NCI-H748 (cell line): ENCODE results near the gene TMOD1.

ENCODE experiments used
- DNase-seq: peaks from one replicate; lab custom pipeline; 2025; ENCODE audit not compliant: unreplicated experiment; lab: John Stamatoyannopoulos, UW

TMOD1 gene

DNA sequence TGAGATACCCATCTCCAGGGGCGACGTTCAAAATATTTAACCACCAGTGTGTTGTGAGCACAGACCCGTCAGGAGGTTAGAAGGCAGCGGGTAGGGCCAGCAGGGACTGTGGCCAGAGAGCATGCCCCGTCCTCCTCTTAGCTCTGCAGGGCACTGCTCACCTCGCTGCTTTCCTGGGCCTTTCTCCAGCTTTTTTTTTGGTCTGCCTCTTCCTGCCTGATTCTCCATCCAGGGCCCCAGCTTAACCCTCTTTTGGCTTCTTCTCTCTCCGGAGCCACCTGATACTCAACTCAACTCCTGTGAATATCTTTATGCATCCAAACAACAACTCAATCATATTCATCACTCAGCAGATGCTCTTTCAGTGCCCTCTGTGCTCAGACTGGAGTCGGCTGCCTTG is 44.0 kb downstream of the TMOD1 start:
- no peak for DNase-seq

DNA sequence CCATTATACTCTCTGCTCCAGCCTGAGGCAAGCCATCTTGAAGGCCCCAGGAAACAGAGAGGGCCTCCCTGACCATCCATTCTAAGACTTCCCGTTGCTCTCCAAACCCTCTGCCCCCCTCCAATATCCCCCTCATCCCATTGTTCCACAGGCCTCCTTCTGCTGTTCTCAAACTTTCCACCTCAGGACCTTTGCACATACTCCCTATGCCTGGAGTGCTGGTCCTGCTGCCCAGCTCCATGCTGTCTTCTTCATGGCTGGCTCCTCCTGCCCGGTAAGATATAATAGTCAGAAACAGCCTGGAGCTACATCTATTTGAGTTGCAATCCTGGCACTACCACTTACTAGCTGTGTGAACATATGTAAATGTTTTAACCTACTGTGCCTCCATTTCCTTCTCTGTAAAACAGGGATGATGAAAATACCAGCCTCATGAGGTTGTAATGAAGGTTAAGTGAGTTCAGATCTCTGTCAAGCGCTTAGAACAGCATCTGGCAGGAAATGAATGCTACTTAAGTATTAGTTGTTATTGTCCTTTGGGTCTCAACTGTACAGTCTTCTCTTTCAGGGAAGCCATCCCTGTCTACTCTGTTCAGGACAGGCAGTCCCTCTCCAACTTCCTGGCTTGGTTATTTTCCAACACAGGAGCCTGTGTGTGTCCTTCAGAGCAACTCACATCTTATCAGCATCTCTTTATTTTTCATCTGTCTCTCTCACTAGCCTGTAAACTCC is 45.8 kb downstream of the TMOD1 start:
- DNase-seq = no peak

DNA sequence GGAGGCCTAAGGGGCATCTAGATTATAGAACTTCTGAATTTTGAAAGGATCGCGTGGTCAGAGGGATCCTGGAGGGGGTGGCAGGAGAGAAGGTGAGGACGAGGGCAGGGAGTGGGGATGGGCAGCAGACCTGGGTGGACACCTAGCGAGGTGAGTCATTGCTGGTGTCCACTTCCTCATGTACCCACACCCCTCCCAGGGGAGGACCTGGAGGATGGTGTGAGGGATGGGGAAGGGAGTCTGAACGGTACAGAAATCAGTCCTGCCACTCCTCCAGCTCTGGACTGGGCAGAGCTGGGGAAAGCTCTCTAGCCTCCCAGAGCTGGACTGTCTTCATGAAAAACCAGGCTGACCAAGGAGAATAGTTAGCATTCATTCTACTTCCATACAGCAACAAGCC is 46.9 kb downstream of the TMOD1 start:
- no peak for DNase-seq

DNA sequence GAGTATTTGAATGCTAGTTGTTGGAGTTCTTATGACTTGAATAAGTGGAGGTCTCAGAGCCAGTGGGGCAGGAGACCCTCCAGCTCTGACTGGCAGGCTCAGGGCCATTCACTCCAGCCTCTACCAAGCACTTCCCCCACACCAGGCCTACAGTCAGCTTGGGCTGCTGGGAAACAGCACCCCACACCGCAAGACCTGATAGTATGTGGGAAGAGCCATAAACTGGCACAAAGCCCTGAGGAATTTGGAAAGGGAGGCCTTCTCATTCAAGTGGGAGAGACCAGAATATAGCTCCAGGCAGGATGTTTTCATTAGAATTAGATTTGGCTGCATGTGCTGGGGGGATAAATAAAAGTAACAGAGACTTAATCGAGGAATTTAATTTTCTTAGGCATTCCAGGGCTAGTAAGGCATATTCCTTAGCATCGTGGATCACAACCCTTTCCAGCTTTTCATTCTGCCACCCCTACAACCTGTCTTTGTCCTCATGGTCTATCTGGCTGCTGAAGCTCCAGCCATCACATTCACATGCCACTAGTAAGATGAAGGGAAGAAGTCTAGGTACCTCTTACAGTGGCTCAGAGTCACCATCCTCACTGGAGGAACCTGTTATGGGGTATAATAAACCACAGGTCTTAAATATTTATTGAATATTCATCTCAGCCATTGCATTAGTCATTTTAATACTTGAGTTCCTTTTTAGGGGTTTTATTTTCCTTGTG is 47.5 kb downstream of the TMOD1 start:
- no peak for DNase-seq

DNA sequence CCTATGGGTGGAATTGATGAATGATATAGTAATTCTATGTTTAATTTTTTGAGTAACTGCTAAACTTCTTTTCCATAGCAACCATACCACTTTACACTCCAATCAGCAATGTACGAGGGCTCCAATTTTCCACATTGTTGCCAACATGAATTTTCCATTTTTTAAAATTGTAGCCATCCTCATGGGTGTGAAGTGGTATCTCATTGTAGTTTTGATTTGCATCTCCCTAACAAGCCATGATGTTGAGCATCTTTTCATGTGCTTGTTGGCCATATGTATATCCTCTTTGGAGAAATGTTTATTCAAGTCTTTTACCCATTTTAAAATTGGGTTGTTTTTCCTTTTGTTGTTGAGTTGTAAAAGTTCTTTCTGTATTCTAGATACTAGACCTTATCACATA is 48.9 kb downstream of the TMOD1 start:
- DNase-seq = no peak

DNA sequence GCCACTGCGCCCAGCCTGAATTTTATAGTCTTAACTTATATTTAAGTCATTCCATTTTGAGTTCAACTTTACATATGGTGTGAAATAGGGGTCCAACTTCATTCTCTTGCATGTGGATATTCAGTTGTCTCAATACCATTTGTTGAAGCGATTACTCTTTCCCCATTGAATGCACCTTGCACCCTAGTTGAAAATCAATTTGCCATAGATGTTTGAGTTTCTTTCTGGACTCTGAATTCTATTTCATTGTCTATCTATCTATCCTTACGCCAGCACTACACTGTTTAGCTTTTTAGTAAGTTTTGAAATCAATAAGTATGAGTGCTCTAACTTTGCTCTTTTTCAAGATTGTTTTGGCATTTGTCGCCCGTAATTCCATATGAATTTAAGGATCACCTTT is 49.8 kb downstream of the TMOD1 start:
- no peak for DNase-seq

DNA sequence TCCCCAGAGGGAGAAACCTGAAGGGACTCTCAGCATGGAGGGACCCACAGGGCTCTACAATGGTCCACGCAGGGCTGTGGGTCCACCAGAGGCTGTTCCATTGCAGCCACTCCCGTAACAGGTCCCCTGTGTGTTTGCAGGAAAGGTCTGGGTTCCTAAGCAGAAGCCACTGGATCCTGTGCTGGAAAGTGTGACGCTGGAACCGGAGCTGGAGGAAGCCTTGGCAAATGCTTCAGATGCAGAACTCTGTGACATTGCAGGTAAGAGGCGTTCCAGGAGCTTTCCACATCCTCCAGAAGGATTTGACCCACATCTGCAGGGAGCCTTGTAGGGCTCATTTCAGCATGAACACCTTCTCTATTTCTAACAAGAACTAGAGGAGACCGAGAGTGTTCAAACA is 51.7 kb downstream of the TMOD1 start:
- DNase-seq = no peak

DNA sequence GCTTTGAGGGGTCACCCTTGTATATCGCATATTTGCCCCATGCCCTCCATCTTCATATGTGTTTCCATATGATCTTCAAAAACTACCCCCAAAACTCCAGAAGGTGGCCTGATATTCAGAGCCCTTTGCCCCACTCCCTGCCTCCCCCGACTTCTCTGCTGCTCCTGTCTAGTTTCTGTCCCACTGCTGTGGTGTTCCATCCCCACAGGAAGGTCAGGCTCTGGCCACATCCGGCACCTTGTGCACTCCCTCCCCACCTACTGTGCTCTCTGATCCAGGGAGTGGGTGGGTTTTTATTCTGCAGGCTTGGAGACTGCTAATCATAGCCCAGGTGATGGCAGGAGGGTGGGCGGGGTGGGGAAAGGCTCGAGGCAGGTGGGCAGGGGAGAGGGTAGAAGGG is 52.4 kb downstream of the TMOD1 start:
- DNase-seq = no peak

DNA sequence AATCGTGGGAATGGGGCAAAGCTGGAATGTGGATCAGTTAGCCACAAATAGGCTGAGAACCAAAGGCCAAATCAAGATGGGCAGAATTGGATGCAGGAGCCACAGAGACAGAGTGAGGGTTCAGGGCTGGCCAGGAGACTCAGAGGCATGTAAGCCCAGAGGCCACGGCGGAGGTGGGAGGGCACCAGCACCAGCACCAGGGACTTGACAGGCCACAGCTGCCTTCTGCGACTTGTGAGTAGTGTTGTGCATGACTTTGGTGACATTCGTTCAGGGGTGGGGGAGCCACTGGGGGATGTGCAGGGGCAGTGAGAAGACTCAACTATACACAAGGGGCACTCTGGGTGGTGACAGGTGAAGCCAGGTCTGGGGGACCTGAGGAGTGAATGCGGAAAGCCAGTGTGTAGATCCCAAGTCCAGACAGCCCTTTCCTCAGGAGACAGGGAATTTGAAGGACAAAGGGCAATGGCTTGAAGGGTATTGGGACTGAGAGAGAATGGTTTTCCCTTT is 53.2 kb downstream of the TMOD1 start:
- no peak for DNase-seq

DNA sequence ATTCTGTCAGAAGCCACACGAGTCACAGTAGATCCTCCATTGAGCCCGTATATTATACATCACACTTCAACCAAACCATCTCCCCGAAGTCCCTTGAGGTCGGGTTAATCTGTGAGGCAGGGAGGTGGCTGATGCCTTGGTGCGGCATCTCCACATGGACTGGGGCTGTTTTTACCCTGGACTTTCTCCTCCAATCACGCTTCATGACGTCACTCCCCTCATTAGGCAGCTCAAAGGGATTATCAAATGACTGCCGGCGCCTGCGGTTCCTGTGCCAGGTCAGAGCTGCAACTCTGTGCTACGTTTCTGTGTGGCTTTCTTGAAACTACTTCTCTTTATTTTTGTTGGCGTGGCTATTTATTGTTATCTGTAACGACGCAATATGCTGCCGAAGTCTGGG is 53.7 kb downstream of the TMOD1 start:
- no peak for DNase-seq

DNA sequence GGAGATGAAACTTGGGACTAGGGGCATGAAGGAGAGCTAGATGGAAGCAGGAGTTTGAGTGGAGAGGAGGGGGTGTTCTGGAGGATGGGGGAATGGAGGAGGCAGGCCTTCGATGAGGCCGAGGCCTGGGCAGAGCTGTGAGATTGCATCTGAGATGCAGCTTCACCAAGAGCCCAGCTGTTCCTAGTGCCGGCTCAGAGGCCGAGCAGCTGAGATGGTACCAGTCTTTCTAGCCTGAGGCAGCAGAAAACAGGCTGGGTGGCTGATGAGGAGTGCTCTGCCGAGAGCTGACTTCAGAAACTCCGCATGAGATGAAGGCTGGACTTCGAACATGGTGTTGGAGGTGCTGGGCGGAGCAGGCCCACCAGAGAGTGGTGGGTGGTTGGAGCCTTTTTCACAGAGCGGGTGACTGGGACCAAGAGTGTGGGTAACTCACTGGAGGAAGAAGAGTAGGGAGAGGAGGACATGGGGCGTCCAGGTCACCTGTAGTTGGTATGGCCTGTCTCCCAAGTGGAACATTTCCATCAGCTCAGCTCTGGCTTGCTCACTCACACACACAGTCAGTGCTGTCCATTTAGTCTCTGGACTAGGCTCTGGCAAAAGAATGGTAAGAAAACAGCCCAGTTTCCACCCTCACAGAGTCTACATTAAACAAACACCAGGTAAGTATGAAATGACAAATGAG is 54.7 kb downstream of the TMOD1 start:
- DNase-seq = no peak

DNA sequence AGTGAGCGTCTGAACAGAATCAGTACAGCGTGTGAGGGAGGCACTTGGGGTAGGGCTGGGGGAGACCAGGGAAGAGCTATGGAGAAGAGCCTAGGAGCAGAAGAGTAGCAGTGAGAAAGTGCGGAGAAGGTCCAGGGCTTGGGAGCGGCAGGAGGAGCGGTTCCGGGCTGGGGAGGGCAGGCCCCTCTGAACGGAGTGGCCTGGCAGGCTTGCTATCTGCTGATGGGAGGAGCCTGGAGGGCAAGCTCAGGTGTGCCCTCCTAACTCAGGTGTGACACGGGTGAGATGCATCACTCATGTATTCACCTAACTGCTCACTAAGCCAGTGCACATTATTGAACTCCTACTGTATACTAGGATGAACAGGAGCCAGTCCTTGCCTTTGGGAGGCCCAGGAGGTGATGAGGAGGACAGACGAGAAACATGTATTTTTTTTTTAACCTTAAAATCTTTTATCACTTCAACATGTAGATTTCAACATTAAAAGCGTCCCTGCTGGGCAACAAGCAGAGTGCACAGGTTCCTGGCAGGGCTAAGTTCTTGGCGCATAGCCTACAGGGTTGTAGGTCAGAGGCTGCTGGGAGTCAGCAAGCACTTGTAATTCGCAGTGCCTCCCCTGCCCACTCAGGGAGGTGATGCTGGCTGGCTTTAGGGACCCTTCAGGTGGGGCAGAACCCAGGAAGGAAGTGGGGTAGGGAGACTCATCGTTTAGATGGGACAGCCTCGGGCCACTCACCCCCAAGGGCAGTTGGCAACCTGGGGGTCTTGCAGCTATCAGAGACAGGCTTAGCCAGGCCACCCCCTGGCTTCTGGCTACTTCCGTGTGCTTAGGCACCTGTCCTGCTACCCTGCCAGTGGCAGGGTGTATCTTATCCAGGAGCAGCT is 55.5 kb downstream of the TMOD1 start:
- no peak for DNase-seq

DNA sequence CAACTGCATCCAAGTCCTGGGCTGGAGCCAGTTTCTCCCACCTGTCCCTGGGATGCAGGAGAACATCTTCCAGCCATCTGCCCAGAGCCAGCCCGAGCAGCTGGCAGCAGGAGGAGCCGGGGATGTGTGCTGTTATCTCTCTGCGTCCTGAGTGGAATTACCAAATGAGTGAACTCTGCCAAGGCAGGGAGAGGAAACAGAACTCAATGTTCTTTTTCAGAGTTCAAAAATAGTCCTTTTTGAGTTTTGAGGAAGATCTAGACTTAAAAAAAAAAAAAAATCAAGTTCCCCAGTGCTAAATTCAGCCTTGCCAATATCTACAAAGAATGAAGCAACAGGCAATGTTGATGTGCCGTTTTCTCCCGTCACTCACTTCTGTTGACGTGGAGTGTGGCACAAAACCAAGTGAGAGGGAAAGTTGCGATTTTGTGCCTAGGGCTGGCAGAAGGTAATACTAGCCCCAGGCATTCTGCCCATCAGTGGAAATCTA is 56.2 kb downstream of the TMOD1 start:
- no peak for DNase-seq

DNA sequence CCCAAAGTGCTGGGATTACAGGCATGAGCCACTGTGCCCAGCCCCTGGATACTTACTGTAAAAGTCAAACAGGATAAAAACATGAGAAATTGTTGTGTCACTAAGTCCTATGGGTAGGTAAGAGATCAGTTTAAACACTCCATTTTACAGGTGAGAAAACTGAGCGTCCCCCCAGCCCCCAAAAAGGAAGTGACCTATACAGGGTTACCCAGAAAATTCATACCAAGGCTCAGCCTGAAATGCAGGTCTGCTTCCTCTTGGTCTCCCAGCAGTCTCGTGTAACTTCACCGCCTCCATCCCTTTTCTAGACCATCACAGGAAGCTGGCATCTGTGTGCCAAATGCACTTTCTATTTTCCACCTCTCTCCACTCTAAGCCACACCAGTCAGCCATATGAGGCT is 57.2 kb downstream of the TMOD1 start:
- DNase-seq = no peak

DNA sequence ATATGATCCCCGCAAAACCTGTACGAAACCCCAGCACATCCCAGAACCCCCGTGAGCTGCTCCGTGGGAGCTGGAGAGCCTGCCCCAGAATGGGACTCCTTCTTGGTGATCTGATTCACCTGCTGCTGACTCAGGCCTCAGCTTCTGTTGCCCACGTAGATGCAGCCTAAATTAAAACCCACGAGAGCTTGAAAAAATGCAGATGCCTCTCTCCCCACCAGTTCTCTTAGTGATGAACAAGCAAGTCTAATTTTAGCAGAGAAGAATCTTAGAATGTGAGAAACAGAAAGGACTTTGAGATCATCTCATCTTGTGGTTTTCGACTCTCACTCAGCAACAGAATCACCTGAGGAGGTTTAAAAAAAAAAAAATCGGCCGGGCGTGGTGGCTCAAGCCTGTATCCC is 57.6 kb downstream of the TMOD1 start:
- no peak for DNase-seq

DNA sequence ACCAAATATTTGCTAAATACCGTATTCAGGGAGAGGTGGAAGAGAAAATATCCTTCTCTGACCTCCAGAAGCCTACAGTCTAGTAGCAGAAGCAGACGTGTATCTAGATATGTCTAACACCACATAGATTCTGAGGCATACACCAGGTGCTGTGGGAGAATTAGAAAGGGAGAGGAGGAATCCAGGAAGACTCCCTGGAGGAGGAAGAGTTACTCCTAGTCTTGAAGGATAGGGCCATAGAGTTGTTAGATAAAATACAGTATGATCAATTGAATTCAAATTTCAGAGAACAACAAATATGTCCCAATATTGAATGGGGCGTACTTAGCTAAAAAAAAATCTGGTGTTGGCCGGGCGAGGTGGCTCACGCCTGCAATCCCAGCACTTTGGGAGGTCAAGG is 58.7 kb downstream of the TMOD1 start:
- no peak for DNase-seq

DNA sequence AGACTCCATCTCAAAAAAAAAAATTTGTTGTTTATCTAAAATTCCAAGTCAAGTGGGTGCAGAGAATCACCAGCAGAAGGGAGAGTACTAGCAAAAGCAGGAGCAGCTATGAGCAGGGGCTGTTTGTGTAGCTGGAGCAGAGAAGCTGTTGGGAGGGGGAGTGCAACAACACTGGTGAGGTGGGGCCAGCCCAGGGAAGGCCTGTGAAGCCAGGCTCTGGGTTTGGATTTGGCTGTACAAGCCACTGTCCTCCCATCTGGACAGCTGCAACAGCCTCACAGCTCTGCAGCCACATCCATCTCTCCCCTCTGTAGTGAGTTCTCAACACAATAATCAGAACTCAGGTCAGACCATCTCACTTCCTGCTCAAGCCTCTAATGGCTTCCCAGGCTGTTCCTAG is 59.4 kb downstream of the TMOD1 start:
- DNase-seq = no peak

DNA sequence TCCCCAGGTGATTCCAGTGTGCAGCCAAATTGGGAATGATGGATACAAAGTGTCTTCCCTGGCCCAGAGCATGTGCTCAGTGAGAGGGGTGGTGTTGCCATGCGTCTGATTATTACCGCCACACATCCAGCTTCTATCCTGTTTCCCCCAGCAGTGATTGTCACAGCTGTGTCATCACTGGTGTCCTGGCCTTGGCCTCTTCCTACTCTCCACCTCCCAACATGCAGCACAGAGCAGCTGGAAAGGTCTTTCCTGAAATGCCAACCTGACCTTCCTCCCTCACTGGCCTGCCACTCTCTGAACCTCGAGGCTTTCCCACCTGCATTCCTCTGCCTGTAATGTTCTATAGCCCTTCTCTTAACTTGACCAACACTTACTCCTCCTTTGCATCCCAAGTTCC is 60.0 kb downstream of the TMOD1 start:
- no peak for DNase-seq

DNA sequence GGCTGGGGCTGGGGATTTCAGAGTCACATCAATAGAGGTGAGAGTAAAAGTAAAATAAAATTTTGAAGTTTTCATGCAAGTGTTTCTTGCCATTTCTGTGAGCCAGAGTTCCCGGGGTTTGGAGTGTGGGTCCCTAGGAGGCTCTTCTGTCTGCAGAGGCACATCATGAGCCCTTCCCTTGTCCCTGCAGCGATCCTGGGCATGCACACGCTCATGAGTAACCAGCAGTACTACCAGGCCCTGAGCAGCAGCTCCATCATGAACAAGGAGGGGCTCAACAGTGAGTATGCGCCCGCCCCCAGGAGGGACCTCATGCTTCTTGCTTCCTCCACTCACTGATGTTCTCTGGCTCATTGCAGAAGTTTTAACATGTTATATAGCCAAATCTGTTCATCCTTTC is 61.1 kb downstream of the TMOD1 start:
- DNase-seq = no peak

DNA sequence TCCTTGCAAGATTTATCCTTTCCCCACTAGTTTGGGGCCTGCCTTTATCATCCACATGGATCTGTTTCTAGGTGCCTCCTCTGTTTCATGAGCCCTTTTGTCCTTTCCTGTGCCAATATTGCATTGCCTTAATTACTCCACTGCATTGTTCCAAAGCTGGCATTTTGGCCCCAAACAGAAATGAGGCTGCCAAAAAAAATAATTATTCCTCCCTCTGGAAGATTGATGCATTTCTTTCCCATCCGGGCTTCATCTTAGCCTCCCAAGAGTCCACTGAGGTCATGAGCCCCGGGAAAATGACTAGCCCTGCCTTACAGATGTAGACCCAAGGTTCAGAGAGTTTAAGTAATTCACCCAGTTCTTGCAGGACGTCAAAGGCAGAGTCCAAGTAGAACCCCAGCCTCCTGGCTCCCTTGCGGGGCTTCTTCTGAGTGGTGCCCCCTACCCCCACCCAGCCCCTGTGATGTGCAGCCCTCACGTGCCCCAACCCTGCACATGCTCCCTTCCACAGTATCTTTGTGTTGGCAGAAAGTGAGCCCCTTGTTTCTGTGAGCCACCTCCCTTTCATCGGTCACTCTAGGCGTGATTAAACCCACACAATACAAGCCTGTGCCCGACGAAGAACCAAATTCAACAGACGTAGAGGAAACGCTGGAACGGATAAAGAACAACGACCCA is 62.1 kb downstream of the TMOD1 start:
- no peak for DNase-seq
